GM21529 (cell line): ENCODE results near the gene MLLT1.

Experiments used
- ATAC-seq: cut with Tn5 transposase; IDR thresholded peaks from one replicate; pipeline ENCODE4 v1.9.1; 2021; ENCODE audit not compliant: unreplicated experiment

Gene MLLT1

GRCh38 chr19:6172074-6172863 is 107.5 kb downstream of the MLLT1 start:
- no peak for ATAC-seq

GRCh38 chr19:6167115-6167514 is 112.7 kb downstream of the MLLT1 start:
- no peak for ATAC-seq

DNA sequence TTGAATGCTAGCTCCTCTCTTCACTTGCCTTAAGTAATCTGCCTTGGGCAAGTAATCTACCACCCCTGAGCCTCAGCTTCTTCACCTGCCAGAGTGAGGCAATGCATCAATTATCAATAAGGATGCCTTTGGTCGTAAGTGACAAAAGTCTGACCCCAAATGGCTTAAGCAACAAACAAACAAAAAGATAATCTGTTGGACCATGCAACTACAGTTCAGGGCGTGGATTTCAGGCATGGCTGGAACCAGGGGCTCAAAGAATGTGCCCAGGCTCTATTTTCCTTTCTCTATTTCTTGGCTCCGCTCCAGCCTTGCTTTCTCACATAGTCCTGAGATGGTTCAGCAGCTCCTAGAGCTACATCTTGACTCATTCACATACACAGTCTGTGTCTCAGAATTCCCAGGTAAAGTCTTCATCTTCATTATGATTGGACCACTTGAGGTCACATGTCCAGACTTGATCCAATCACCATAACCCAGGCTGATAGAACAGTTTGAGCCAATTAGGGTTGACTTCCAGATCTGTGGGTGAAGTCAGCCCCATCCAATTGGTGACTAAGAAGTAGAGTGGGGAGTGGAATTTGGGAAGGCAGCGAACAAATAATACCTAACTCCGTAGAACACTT is 114.8 kb downstream of the MLLT1 start:
- ATAC-seq, result no peak

GRCh38 chr19:6161271-6161850 is 118.4 kb downstream of the MLLT1 start:
- ATAC-seq, result peak; percentile 62
